Measurements from ENCODE around the gene ZNF619. TPM values are rescaled to one million over a fixed set of nuclear protein-coding genes. Genes with fewer than 3 reads are reported as not detected.
A peak's percentile ranks its signal among the peaks of the same experiment; 100 is the strongest.

Gene ZNF619
- total RNA-seq, 1 donor from 2014 or later = 6.8 TPM

DNA sequence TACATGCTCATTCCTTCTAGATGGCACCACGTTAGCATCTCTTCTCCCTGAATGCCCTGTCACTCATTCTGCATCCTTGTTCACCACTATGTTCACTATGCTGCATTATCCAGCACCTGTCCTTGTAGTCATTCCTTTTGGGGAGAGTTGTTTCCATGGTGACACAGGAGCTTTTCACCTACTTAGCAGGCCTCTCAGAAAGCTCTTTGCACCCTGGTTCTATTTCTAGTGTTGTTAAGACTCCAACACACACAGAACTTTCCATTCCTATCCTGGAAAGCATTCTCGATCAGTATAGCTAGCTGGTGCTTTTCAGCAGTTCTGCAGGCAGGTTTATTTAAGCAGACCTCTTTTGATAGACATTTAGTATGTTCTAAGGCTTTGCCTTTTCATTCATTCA is 26.5 kb upstream of the ZNF619 start:
- H3K36me3 ChIP-seq = peaks cover 11% of the 10 kb centered on the region
- H3K27ac ChIP-seq = no peak overlapping the region
- ATAC-seq = no peak
- intact Hi-C loops (cut with DNase I) = no loop called here
- TF ChIP-seq, protein P1, sequence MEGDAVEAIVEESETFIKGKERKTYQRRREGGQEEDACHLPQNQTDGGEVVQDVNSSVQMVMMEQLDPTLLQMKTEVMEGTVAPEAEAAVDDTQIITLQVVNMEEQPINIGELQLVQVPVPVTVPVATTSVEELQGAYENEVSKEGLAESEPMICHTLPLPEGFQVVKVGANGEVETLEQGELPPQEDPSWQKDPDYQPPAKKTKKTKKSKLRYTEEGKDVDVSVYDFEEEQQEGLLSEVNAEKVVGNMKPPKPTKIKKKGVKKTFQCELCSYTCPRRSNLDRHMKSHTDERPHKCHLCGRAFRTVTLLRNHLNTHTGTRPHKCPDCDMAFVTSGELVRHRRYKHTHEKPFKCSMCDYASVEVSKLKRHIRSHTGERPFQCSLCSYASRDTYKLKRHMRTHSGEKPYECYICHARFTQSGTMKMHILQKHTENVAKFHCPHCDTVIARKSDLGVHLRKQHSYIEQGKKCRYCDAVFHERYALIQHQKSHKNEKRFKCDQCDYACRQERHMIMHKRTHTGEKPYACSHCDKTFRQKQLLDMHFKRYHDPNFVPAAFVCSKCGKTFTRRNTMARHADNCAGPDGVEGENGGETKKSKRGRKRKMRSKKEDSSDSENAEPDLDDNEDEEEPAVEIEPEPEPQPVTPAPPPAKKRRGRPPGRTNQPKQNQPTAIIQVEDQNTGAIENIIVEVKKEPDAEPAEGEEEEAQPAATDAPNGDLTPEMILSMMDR (IDR thresholded peaks at IDR 0.05) = no peak
- no peak overlapping the region for H3K4me3 ChIP-seq
- no peaks in the 10 kb centered on the region for H3K27me3 ChIP-seq
- DNase-seq = no peak
- no peaks in the 10 kb centered on the region for H3K9me3 ChIP-seq
- peaks cover 11% of the 10 kb centered on the region for H3K4me1 ChIP-seq

DNA sequence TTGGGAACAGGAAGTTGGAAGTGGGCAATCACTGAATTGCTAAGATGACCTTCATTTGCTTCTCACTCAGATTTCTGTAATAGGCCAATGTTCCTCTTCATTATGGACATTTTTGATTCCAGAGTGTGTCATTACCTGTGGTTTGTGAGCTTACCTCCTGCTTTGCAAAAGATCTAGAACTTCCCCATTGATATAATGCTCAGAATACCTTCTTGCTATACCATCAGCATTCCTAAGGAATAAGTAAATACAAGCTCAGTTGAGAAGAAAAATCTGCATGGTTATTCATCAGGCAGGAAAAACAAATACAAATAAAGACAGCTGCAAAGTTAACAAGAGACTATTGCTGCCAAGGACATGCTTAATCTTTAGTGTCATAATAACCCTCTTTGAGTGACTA is 25.4 kb upstream of the ZNF619 start:
- H3K4me1 ChIP-seq = peaks cover 11% of the 10 kb centered on the region
- TF ChIP-seq, protein P1 (IDR thresholded peaks at IDR 0.05) = no peak
- no peaks in the 10 kb centered on the region for H3K27me3 ChIP-seq
- intact Hi-C loops (cut with DNase I) = no loop called here
- H3K4me3 ChIP-seq = no peak overlapping the region
- peaks cover 6% of the 10 kb centered on the region for H3K36me3 ChIP-seq
- no peak for ATAC-seq
- DNase-seq = no peak
- H3K27ac ChIP-seq = no peak overlapping the region
- H3K9me3 ChIP-seq = no peaks in the 10 kb centered on the region

- Histone ChIP-seq H3K4me3 (peak overlapping the region; percentile 69), H3K9me3 (no peaks in the 10 kb centered on the region), H3K27me3 (no peaks in the 10 kb centered on the region), H3K4me1 (peaks cover 11% of the 10 kb centered on the region), H3K36me3 (peaks cover 6% of the 10 kb centered on the region), H3K27ac (peak overlapping the region; percentile 92)
- DNase-seq (no peak), ATAC-seq (no peak)
- intact Hi-C loops (cut with DNase I) = no loop called here
- TF ChIP-seq, protein P1 (IDR thresholded peaks at IDR 0.05) = no peak
Observed at GRCh38 chr3:40452057-40452456, 24.9 kb upstream of the ZNF619 start.

DNA sequence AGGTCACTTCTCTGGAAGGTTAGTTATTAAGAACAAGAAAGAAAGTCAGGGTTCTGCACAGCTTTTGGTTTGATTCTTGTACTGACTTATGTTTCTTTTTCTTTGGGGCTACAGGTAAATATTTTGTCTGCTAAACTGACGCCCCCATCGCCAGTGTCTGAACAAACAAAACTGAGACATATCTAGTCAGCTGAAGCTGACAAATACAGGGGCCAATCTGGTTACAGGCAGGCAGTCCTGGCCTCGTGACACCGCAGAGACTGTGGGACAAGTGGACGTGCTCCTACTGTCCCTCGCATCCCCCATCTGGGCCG is 24.4 kb upstream of the ZNF619 start:
- intact Hi-C loops (cut with DNase I) = no loop called here
- H3K36me3 ChIP-seq = peaks cover 6% of the 10 kb centered on the region

DNA sequence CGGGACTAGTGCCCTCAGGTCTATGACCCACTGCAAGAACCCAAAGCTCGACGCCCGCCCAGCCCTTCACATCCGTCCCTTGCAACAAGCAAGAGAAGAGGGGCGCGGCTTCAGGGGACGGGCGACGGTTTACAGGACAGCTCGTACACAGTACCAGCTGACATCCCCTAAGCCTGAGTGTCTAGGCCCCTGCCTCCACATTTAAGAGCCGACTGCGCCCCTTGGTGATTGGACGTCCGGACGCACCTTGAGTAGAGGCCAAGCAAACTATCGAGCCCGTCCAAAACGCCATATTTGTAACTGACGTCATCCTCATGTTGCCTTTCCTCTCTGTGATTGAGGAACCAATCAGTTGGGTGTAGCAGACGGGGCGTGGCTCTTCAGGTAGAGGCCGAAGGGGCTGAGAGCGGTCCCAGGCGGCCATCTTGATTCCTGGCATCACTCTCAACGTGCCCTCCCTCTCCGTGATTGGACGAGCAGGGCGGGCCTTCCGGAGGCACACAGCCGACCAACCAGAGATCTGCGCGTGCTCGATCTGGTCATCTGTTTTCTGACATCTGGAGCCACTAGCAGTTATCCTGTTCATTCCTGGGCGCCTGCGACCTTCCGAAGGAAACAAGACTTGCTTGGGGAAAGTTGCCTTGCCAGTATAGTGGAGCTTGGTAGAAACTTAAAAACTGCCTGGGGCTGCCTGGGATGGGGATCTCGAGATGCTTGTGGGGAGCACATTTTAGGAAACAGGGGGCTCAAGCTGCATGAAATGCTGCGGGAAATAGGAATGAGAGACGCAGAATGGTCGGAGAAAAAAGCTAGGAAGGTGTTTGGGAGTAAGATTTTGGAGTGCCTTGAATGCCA is 23.8 kb upstream of the ZNF619 start:
- peak; percentile 97 for ATAC-seq
- intact Hi-C loops (cut with DNase I) = no loop called here
- TF ChIP-seq, protein P1 (IDR thresholded peaks at IDR 0.05) = no peak

More for the DNA sequence above, 24.4 kb upstream of the ZNF619 start:
- DNase-seq (no peak), ATAC-seq (no peak)
- Histone ChIP-seq H3K4me3 (peak overlapping the region; percentile 69), H3K9me3 (no peaks in the 10 kb centered on the region), H3K4me1 (peaks cover 11% of the 10 kb centered on the region), H3K27ac (peak overlapping the region; percentile 92), H3K27me3 (no peaks in the 10 kb centered on the region)
- TF ChIP-seq, protein P1 (IDR thresholded peaks at IDR 0.05) = no peak

More for the DNA sequence above, 23.8 kb upstream of the ZNF619 start:
- Histone ChIP-seq H3K27ac (peak overlapping the region; percentile 92), H3K27me3 (no peaks in the 10 kb centered on the region), H3K36me3 (peaks cover 9% of the 10 kb centered on the region), H3K4me3 (peak overlapping the region; percentile 69), H3K9me3 (no peaks in the 10 kb centered on the region), H3K4me1 (peaks cover 15% of the 10 kb centered on the region)
- DNase-seq = peak; percentile 99
